ENCODE results near the gene DYSF.

Gene DYSF

DNA sequence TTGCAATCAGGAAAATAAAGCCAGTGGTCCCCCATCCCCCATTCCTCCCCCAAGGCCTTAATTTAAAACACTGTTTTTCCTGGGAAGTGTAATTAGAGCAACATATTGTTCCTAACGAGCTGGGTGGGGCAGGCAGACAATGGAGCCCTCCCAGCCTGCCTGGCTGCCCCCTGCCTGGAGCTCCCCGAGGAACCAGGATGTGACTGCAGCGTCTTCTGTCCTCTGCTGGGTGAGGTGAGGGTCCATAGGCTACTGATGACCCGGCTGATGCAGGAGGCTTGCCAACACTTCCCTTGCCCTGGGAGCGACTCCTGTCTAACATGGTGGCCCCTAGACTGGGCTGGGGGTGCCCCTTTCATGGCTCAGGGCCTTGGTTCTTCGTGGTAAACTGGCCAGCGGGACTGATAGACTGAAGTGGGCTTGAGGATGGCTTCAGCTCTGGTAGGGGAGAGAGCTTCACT lies 152.4 kb downstream of the DYSF start:
- in situ Hi-C loops (cut with HindIII; ENCODE audit: low sequenced_read_pairs), result no loop called here
- H3K4me3 ChIP-seq (ENCODE audit: low read depth, low read length), result no peak overlapping the region
- no peak for DNase-seq (ENCODE audit: low read depth)

GRCh38 chr2:71606244-71606643 lies 152.9 kb downstream of the DYSF start:
- in situ Hi-C loops (cut with HindIII; ENCODE audit: low sequenced_read_pairs), result no loop called here
- no peak for DNase-seq (ENCODE audit: low read depth)
- no peak for TF ChIP-seq CTCF (IDR thresholded peaks at IDR 0.05; ENCODE audit: low read depth, low read length, missing control alignments)
- no peak overlapping the region for H3K4me3 ChIP-seq (ENCODE audit: low read depth, low read length)

More for the DNA sequence above, 152.4 kb downstream of the DYSF start:
- no peak for TF ChIP-seq CTCF (IDR thresholded peaks at IDR 0.05; ENCODE audit: low read depth, low read length, missing control alignments)

- no peak overlapping the region for H3K4me3 ChIP-seq (ENCODE audit: low read depth, low read length)
- in situ Hi-C loops (cut with HindIII; ENCODE audit: low sequenced_read_pairs), result no loop called here
- TF ChIP-seq CTCF (IDR thresholded peaks at IDR 0.05; ENCODE audit: low read depth, low read length, missing control alignments), result no peak
- no peak for DNase-seq (ENCODE audit: low read depth)
These were observed 154.0 kb downstream of the DYSF start for GRCh38 chr2:71607151-71607889.

GRCh38 chr2:71608034-71608433 lies 154.7 kb downstream of the DYSF start:
- no peak for DNase-seq (ENCODE audit: low read depth)
- no peak for TF ChIP-seq CTCF (IDR thresholded peaks at IDR 0.05; ENCODE audit: low read depth, low read length, missing control alignments)
- H3K4me3 ChIP-seq (ENCODE audit: low read depth, low read length), result no peak overlapping the region
- in situ Hi-C loops (cut with HindIII; ENCODE audit: low sequenced_read_pairs), result no loop called here

DNA sequence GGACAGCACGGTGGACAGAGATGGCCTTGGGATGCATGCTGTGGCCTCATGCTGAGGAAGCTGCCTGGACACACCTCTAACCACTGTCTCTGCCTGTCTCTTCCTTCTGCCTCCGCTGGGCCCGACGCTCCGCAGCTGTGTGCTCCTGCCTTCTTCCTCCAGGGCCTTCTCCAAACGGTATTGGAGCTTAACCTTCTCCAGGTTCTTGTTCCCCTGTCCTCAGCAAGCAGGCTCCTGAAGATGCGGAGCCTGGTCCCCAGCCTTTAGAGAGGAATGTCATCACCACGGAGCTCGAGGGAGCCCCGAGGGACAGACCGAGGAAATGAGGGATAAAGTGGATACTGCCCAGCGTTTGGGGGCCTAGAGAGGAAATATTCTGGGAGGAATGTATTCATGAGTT lies 155.1 kb downstream of the DYSF start:
- no peak overlapping the region for H3K4me3 ChIP-seq (ENCODE audit: low read depth, low read length)
- in situ Hi-C loops (cut with HindIII; ENCODE audit: low sequenced_read_pairs), result no loop called here
- no peak for TF ChIP-seq CTCF (IDR thresholded peaks at IDR 0.05; ENCODE audit: low read depth, low read length, missing control alignments)
- no peak for DNase-seq (ENCODE audit: low read depth)

DNA sequence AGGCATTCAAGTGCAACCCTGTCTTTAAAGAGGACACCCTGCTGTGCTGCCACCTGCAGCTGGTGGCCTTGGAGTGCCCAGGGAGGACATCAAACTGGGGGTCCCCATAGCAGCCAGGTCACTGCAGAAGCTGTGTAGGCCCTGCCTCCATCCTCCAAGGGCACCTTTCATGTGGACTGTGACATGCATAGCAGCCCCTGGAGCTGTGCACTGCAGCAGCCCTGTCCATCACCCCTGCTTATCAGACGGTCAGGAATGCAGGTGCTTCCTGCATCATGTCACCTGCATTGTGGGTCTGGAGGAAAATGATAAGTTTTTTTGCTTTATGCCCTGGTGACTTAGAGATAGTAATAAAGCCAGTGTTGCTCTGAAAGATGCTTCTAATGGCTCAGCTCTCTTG lies 155.7 kb downstream of the DYSF start:
- no peak for DNase-seq (ENCODE audit: low read depth)
- in situ Hi-C loops (cut with HindIII; ENCODE audit: low sequenced_read_pairs), result no loop called here
- TF ChIP-seq CTCF (IDR thresholded peaks at IDR 0.05; ENCODE audit: low read depth, low read length, missing control alignments), result no peak
- H3K4me3 ChIP-seq (ENCODE audit: low read depth, low read length), result no peak overlapping the region

All from astrocyte of the cerebellum (primary cell).